DOHH2 (cell line): ENCODE data around the gene E2F2.

Experiments
- H3F3A ChIP-seq: fragments of 200-600 bp; sonication (generic), shearing (Covaris generic); 2 replicates; pipeline ENCODE4 v1.6.0; 2016; ENCODE audit warnings: antibody characterized with exemption, mild to moderate bottlenecking; ENCODE audit not compliant: control insufficient read depth, insufficient read depth
- H3K27ac ChIP-seq: fragments of 200-600 bp; sonication (generic); 2 replicates; pipeline ENCODE4 v1.5.1; 2014; ENCODE audit warnings: low read depth, mild to moderate bottlenecking, low read length, moderate library complexity
- H3K27me3 ChIP-seq: fragments of 200-600 bp; sonication (generic); 2 replicates; pipeline ENCODE4 v1.6.1; 2014; ENCODE audit warnings: mild to moderate bottlenecking, low read length, mixed read lengths; ENCODE audit not compliant: control insufficient read depth
- H3K36me3 ChIP-seq: fragments of 200-600 bp; sonication (generic); 2 replicates; pipeline ENCODE4 v1.6.1; 2014; ENCODE audit warnings: mild to moderate bottlenecking, low read length, moderate library complexity, mixed read lengths; ENCODE audit not compliant: control insufficient read depth
- H3K4me1 ChIP-seq: fragments of 200-600 bp; sonication (generic); 2 replicates; pipeline ENCODE4 v1.6.1; 2014; ENCODE audit warnings: mild to moderate bottlenecking, low read length, mixed read lengths; ENCODE audit not compliant: control insufficient read depth
- H3K4me2 ChIP-seq: fragments of 200-600 bp; sonication (generic); 2 replicates; pipeline ENCODE4 v1.6.0; 2014; ENCODE audit warnings: mild to moderate bottlenecking, low read length, moderate library complexity
- H3K4me3 ChIP-seq: fragments of 200-600 bp; sonication (generic); 2 replicates; pipeline ENCODE4 v1.5.1; 2014; ENCODE audit warnings: mild to moderate bottlenecking, low read length, mixed read lengths
- H3K79me2 ChIP-seq: fragments of 200-600 bp; sonication (generic); 2 replicates; pipeline ENCODE4 v1.6.1; 2014; ENCODE audit warnings: mild to moderate bottlenecking, low read length, mixed read lengths; ENCODE audit not compliant: control insufficient read depth
- H3K9me2 ChIP-seq: fragments of 200-600 bp; sonication (generic); replicated peaks from 2 replicates; pipeline ENCODE4 v1.6.1; 2014; ENCODE audit warnings: mild to moderate bottlenecking, low read length, mixed read lengths; ENCODE audit not compliant: control insufficient read depth
- H3K9me3 ChIP-seq: fragments of 200-600 bp; sonication (generic); 2 replicates; pipeline ENCODE4 v1.6.1; 2014; ENCODE audit warnings: antibody characterized with exemption, low read length, mixed read lengths; ENCODE audit not compliant: control insufficient read depth, insufficient read depth
- H4K20me1 ChIP-seq: fragments of 200-600 bp; sonication (generic); 2 replicates; pipeline ENCODE4 v1.6.0; 2014; ENCODE audit warnings: low read depth, mild to moderate bottlenecking, antibody characterized with exemption, low read length, moderate library complexity; ENCODE audit not compliant: control insufficient read depth, insufficient read depth
- CTCF ChIP-seq: fragments of 200-600 bp; sonication (generic); IDR thresholded peaks from one replicate; pipeline ENCODE4 v1.5.1; 2014; ENCODE audit warnings: antibody characterized with exemption, mild to moderate bottlenecking, low read depth, low read length; ENCODE audit not compliant: poor library complexity, severe bottlenecking
- EZH2phosphoT487 ChIP-seq: fragments of 200-600 bp; sonication (generic); IDR thresholded peaks from 2 replicates; pipeline ENCODE4 v1.6.1; 2017; ENCODE audit warnings: borderline replicate concordance, mild to moderate bottlenecking, antibody characterized with exemption, low read length, moderate library complexity, mixed read lengths

Gene E2F2

GRCh38 chr1:23470282-23471070, 60.6 kb downstream of the E2F2 start:
- Histone ChIP-seq H3K27me3 (no peaks in the 10 kb centered on the region), H3K9me2 (no peaks in the 10 kb centered on the region), H3K79me2 (peaks cover 16% of the 10 kb centered on the region), H4K20me1 (no peaks in the 10 kb centered on the region), H3K9me3 (no peaks in the 10 kb centered on the region), H3K4me2 (no peak overlapping the region), H3F3A (no peaks in the 10 kb centered on the region), H3K4me1 (peaks cover 3% of the 10 kb centered on the region; the same call in 1 of the 2 replicates), H3K27ac (no peak overlapping the region), H3K36me3 (no peaks in the 10 kb centered on the region), H3K4me3 (no peak overlapping the region)
- TF ChIP-seq CTCF (no peak), EZH2phosphoT487 (no peak)

GRCh38 chr1:23469372-23469982, 61.6 kb downstream of the E2F2 start:
- TF ChIP-seq CTCF (no peak), EZH2phosphoT487 (no peak)
- no peaks in the 10 kb centered on the region for H4K20me1 ChIP-seq

GRCh38 chr1:23466423-23466989, 64.5 kb downstream of the E2F2 start:
- H3K4me3 ChIP-seq, result no peak overlapping the region
- peaks cover 6% of the 10 kb centered on the region for H3K79me2 ChIP-seq
- no peaks in the 10 kb centered on the region for H3K9me3 ChIP-seq
- H4K20me1 ChIP-seq, result no peaks in the 10 kb centered on the region
- H3K4me1 ChIP-seq, result peaks cover under 1% of the 10 kb centered on the region; the same call in 1 of the 2 replicates
- H3K27me3 ChIP-seq, result no peaks in the 10 kb centered on the region
- H3F3A ChIP-seq, result no peaks in the 10 kb centered on the region
- H3K36me3 ChIP-seq, result no peaks in the 10 kb centered on the region
- no peak overlapping the region for H3K27ac ChIP-seq
- TF ChIP-seq EZH2phosphoT487 (no peak), CTCF (no peak)
- no peak overlapping the region for H3K4me2 ChIP-seq
- no peaks in the 10 kb centered on the region for H3K9me2 ChIP-seq

More at GRCh38 chr1:23469372-23469982, 61.6 kb downstream of the E2F2 start:
- no peaks in the 10 kb centered on the region for H3K27me3 ChIP-seq
- no peaks in the 10 kb centered on the region for H3K9me3 ChIP-seq
- H3K4me2 ChIP-seq, result no peak overlapping the region
- H3K79me2 ChIP-seq, result peaks cover 8% of the 10 kb centered on the region
- no peaks in the 10 kb centered on the region for H3F3A ChIP-seq
- no peak overlapping the region for H3K27ac ChIP-seq
- peaks cover 3% of the 10 kb centered on the region; the same call in 1 of the 2 replicates for H3K4me1 ChIP-seq
- no peaks in the 10 kb centered on the region for H3K9me2 ChIP-seq
- no peak overlapping the region for H3K4me3 ChIP-seq
- H3K36me3 ChIP-seq, result no peaks in the 10 kb centered on the region
